COLO668 (cell line): Measurements from ENCODE around the gene PCNX1.
A peak's percentile ranks its signal among the peaks of the same experiment; 100 is the strongest.

Source experiments
- DNase-seq: peaks from one replicate; lab custom pipeline; 2025; ENCODE audit not compliant: unreplicated experiment; lab: John Stamatoyannopoulos, UW

Gene PCNX1

DNA sequence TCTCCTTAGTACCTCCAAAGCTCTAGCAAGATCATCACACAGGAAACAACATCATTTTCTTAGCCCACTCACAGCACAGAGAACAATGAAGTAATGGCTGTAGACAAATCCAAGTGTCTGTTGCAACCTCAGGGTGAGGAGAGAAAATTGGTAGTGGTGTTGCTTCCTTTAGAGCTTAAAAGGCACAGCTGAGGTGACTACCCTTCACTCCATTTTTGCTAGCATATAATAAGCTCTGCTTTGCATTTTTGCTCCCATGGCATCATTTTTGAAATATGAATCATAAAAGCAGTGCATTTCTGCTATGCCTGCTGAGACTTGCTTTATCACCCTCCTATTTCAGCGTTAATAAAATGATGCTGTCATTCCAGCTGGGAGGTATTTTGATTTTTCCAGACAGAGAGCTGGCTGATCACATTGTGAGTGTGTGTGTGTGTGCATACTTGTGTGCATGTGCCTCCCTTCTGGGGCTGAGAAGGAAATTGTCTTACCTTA, 18.5 kb upstream of the PCNX1 start:
- no peak for DNase-seq

- DNase-seq = no peak
Observed at GRCh38 chr14:70889555-70889954, 17.7 kb upstream of the PCNX1 start.

DNA sequence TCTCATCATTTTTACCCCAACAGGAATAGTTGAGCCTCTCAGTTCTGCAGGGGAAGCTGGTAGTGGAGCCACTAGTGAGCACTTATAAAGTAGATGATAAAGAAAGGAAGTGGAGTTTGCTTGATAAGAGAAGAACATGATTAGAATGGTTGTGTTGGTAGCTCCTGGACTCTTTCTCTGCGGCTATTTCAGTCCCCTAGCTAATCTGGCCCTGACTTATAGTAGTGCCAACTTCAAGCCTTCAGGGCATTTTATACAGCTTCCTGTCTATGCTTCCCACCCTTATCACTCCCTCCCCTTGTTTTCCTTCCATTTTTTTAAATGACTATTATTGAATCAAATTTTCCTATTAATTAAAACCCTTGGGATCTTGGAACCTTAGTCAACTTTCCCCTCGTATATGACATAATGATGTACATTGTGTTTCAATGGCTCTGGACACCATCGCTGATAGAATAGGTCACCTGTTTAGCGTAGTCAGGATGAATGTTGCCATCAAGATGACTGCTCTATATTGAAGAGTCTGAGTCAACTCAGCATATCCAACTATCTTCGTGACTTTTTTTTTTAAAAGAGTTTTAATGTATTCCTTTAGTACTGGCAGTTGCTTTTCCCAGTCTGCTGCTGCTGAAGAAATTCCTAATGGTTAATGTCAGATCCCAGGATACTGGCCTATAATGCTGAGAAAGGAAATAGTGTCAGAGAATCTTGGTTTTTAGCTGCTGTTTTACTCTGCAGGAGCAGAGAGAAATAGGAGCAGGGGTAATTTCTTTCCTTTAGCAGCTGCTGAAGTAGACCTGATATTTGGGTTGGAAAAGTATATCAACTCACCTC, 16.2 kb upstream of the PCNX1 start:
- DNase-seq = no peak

GRCh38 chr14:70891737-70892136, 15.5 kb upstream of the PCNX1 start:
- no peak for DNase-seq

- DNase-seq = no peak
Observed at GRCh38 chr14:70893062-70893845, 14.0 kb upstream of the PCNX1 start.

- DNase-seq = no peak
Observed at GRCh38 chr14:70893858-70894291, 13.4 kb upstream of the PCNX1 start.

DNA sequence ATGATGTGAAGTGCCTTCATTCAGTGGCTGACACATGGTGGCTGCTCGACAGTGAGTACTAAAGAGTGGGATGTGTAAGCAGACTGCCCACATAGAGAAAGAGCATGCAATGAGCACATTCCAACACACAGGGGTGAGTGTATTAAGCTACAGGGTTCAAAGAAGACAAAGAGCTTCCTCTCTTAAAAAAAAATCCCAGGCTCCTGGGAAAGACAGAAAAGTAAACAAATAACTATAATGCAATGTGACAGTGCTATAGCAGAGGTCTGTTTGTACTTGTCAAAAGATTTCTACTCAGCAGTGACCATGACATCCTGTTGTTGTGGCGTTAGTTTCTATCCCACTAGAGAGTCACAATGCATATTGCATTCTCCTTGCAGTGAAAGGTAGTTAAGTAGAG, 12.4 kb upstream of the PCNX1 start:
- no peak for DNase-seq

DNA sequence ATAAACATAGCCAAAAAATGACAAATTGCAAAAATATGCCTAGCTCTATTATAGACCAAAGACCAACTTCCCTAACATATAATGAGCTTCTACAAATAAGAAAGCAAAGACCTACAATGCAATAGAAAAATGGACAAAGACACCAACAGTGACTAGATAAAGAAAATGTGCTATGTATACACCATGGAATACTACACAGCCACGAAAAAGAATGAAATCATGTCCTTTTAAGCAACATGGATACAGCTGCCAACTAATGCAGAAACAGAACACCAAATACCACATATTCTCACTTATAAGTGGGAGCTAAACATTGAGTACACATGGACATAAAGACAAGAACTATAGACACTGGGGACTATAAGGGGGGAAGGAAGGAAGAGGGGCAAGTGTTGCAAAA, 10.9 kb upstream of the PCNX1 start:
- no peak for DNase-seq

DNA sequence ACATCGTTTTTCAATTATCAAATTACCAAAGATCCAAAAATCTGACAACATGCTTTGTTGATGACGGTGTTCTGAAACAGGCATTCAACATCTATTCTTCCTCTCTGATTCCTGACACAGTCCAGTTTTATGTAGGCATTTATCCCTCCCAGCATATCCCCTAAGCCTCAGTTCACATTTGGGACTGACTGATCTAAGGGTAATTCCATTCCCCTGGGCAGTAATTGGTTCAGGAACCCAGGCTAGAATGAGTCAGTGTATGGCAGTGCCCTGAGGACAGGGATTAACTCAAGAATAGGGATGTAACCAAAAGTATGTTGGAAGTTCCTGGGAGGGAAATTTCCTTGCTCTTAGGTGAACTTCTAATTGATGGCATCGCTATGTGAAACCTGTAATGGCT, 10.3 kb upstream of the PCNX1 start:
- no peak for DNase-seq

DNA sequence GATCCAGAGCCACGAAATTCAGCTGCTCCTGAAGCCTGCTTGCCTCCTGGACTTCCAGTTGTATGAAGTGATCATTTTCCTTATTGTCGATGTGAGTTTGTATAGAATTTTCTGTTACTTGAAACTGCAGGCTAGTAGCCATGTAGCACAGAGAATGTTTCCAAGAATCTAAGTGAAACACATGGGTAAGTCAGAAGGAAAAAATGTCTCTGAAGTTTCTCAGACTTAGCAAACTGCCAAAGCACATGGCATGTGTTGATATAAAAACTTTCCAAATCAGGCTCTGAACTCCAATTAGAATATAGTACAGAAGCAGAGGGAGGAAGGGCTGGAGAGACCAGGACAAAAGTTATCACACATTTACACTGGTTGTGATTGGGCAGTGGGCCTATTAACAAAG, 9.8 kb upstream of the PCNX1 start:
- DNase-seq = no peak

GRCh38 chr14:70898111-70898745, 9.0 kb upstream of the PCNX1 start:
- no peak for DNase-seq

GRCh38 chr14:70901269-70901668, 6.0 kb upstream of the PCNX1 start:
- no peak for DNase-seq

GRCh38 chr14:70902184-70902583, 5.1 kb upstream of the PCNX1 start:
- DNase-seq = no peak

- DNase-seq = no peak
Observed at GRCh38 chr14:70904373-70904772, 2.9 kb upstream of the PCNX1 start.

DNA sequence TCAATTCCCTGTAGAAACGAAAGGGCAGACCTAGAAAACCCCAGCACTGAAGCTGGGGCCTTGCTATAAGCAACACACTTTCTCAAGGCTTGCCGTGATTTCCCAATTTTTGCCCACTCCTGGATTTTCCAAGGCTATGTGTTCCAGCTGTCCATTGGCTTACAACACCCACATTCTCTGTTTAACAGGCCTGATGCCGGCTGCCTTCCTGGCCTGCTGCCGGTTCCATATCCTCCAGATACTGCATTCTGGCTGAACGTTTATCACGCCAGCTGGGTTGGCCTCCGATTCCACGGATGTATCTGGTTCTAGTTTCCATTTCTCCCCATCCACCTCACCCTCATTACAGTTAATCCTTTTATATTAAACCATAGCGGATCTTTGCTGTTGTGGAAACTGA, 2.0 kb upstream of the PCNX1 start:
- no peak for DNase-seq

DNA sequence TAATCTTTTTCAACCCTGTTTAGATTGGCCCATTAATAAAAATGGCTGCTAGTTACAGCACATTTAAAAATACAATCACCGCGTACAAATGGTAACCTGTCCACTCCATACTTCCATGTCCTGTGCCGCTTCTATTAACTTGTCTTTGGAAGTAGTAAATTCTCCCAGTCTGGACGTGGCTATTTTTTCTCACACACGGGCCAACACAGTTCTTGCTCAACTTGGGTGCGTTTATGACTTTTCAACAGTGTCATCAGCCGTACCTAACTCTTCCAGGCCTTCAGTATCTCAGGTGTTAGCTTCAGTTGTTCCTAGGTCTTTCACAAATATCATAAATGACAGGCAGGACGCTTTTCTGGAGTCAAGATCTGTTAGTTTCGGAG, 475 bp upstream of the PCNX1 start:
- no peak for DNase-seq

DNA sequence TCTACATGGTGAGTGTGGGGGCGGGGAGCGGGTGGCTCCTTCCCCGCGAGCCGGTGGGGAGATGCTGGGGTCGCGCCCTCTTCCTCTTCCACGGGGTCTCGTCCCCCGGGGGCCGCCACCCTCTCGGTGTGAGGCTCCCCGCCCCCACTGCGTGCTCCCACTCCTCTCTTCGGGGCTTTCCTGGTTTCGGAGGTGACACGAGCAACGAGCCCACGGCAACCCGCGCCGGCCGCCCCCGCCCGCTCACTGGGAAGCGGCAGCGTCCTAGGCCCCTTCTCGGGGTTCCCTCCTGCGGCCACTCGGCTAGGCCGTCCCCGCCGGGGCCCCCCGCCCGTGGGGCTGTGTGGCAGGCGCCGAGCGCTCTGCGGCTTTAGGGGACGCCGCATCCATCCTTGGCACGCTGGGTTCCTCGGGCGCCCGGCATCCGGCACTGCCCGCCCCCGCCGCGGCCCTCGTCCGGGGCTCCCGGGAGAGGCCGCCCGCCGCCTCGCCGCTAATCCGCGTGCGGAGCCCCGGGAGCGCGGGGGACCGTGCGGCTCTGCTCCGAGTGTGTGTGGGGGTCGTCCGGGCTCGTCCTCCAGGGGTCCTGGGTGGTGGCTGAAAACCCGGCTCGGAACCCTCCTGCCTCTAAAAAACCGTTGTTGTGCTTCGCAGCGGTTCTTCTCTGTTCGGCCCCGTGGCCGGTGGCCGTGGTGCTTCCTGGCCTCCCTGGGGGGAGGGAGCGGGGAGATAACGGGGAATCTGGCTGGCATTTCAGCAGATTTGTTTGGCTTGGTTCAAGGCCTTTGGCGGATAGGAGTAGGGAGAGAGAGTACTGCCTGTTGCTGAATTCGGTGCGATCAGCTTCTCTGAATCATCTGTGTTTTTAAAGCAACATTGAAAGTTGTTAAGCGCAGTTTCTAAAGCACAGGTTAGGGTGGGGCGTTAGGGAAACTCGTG, 1.0 kb downstream of the PCNX1 start:
- peak; percentile 69 for DNase-seq

- no peak for DNase-seq
Observed at GRCh38 chr14:70908935-70909641, 1.8 kb downstream of the PCNX1 start.

DNA sequence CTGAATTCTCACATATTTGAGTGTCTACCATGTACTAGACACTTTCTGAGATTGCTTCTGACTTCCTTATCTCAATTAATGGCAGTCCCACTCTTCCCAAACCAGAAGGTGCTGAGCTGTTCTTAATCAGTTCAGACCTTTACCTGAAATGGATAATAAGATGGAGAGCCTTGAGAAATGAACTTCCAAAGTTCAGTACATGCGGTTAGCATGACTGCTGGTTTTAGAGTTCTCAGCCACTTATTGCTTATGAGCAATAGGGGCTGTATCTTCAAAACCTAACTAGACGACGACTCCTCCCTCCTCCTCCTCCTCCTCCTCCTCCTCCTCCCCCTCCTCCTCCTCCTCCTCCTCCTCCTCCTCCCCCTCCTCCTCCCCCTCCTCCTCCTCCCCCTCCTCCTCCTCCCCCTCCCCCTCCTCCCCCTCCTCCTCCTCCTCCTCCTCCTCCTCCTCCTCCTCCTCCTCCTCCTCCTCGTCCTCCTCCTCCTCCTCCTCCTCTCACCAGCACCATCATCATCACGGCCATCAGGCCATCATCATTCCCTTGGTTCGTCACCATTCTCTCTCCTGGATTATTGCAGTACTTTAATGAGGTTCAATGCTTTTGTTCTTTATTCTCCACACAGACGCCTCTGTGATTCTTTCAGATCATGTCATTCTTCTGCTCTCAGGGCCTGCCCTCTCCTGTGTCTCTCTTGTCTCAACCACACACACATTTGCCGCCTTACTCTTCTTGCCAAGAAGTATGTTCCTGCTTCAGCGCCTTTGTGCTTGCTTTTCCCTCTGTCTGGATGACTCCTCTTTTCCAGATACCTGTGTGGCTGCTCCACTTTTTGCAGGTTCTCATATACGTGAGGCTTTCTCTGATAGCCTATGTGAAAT, 2.7 kb downstream of the PCNX1 start:
- DNase-seq = no peak
